Psoas muscle (tissue), 8 donors: Measurements from ENCODE around the gene RNF207. TPM values are rescaled to one million over a fixed set of nuclear protein-coding genes. Genes with fewer than 3 reads are reported as not detected.

Experiments
- ATAC-seq, 4 donors: fragments of 200-7000 bp; cut with Tn5 transposase; one replicate each; pipeline ENCODE4 v1.9.1; 2020; ENCODE audit warnings: moderate library complexity in 3 of 4, mild to moderate bottlenecking in 2 of 4
- DNase-seq, 2 donors: peaks; one replicate each; pipeline ENCODE4 v3.0.0-alpha.2; 2020
- H3K27ac ChIP-seq: fragments of 200-600 bp; one replicate; pipeline ENCODE4 v1.8.0; 2022
- H3K27me3 ChIP-seq, 3 donors: fragments of 200-600 bp in 1 of 3; one replicate each; pipeline versions ENCODE4 v1.6.1 to v1.8.0; 2013 to 2022; ENCODE audit warnings: low read length in 2 of 3, mild to moderate bottlenecking in 2 of 3, moderate library complexity in 1 of 3; ENCODE audit not compliant: insufficient read depth in 3 of 3
- H3K36me3 ChIP-seq, 2 donors: fragments of 200-600 bp in 1 of 2; one replicate each; pipeline versions ENCODE4 v1.6.1 to v1.8.0; 2013 to 2022; ENCODE audit warnings: low read depth in 1 of 2, mild to moderate bottlenecking in 1 of 2, moderate library complexity in 1 of 2; ENCODE audit not compliant: insufficient read depth in 1 of 2
- H3K4me1 ChIP-seq: fragments of 200-600 bp; one replicate; pipeline ENCODE4 v1.8.0; 2022
- H3K4me3 ChIP-seq: fragments of 200-600 bp; one replicate; pipeline ENCODE4 v1.8.0; 2022; ENCODE audit warnings: mild to moderate bottlenecking
- H3K9me3 ChIP-seq: fragments of 200-600 bp; one replicate; pipeline ENCODE4 v1.8.0; 2022
- CTCF ChIP-seq: fragments of 200-600 bp; IDR thresholded peaks from one replicate; pipeline ENCODE4 v1.8.0; 2022; ENCODE audit warnings: antibody characterized with exemption
- WGBS, 3 donors: extraction: QIAGEN DNeasy Blood & Tissue Kit; methylation state at CpG; one replicate each; pipeline versions ENCODE4 v1.1.6 to v1.1.7; 2013; 5-methylcytosine and 5-hydroxymethylcytosine counted together
- intact Hi-C, 2 donors: fragments of 100-400 bp; cut with DNase I; formaldehyde crosslinking; loops; one replicate each; pipeline versions ENCODE4 v1.11.0 to v1.14.2; 2022
- polyA plus RNA-seq, 3 donors: library from polyadenylated mRNA; stranded (reverse); fragments of 200-250 nt; gene quantifications; one replicate each; pipeline ENCODE4 v1.2.3, GENCODE V29; 2013
- total RNA-seq, 4 donors: library from RNA; stranded (reverse); fragmentation: NEBNext Ultra II Directional in 2 of 4; extraction: Animal tissue kit (Norgen Biotek cat#: 25700) in 2 of 4; gene quantifications; one replicate each; pipeline versions ENCODE4 v1.2.1 to v1.2.4, GENCODE V29; 2021 to 2023
- donor health status: healthy with polysubstance abuse.
- donor health status: DM: no; HTN: no; CAD: no; lungs with moderate emphysema.
- donor health status: Bipolar disorder and iron deficiency.
- donor health status: healthy.
- donor health status: DM: yes; HTN: yes; CAD: no.
- donor health status: DM: no; HTN: no; CAD: no.
- donor health status: DM: no; HTN: no; CAD: no.
- donor health status: DM: yes; HTN: yes; CAD: no.

Gene RNF207
- total and polyA plus RNA-seq, 7 donors: 2.5 to 13.6 (median 4.0) TPM

GRCh38 chr1:6248161-6248776 is 42.4 kb downstream of the RNF207 start:
- 59 to 77% (median 74%) methylated on average over 14 of the region's 14 CpGs for WGBS, 3 donors
- Histone ChIP-seq H3K36me3 (no peaks in the 10 kb centered on the region), H3K27ac (no peak overlapping the region), H3K4me1 (no peaks in the 10 kb centered on the region), H3K4me3 (no peak overlapping the region), H3K9me3 (no peaks in the 10 kb centered on the region), H3K27me3 (peaks cover 0 to 74% (median 20%) of the 10 kb centered on the region in 3 donors)
- intact Hi-C loops: loop anchor here in 1 of 2 donors (2.0 to 5.0 kb wide), 2 partner anchors 95 to 159 kb away; no protein-coding TSS in a partner anchor
- no peak for TF ChIP-seq CTCF
- DNase-seq (peak in 1 of 2 donors; percentile 46), ATAC-seq (no peak)

GRCh38 chr1:6248932-6249738 is 43.2 kb downstream of the RNF207 start:
- H3K4me1 ChIP-seq: no peaks in the 10 kb centered on the region
- H3K4me3 ChIP-seq: no peak overlapping the region
- no peaks in the 10 kb centered on the region for H3K9me3 ChIP-seq
- H3K27me3 ChIP-seq: peaks cover 0 to 66% (median 15%) of the 10 kb centered on the region in 3 donors
- ATAC-seq: peak in 1 of 4 donors; percentile 19
- DNase-seq: peak; percentile 53 to 69
- intact Hi-C loops: loop anchor here in 1 of 2 donors (2.0 to 5.0 kb wide), 2 partner anchors 94 to 158 kb away; no protein-coding TSS in a partner anchor
- WGBS, 3 donors: 7 to 11% (median 10%) methylated on average over 40 to 96 of the region's 96 CpGs
- H3K27ac ChIP-seq: no peak overlapping the region
- no peaks in the 10 kb centered on the region for H3K36me3 ChIP-seq
- TF ChIP-seq CTCF: no peak

GRCh38 chr1:6249739-6250689 is 44.1 kb downstream of the RNF207 start:
- peak in 1 of 2 donors; percentile 49 for DNase-seq
- no peak for ATAC-seq

More at GRCh38 chr1:6249739-6250689, 44.1 kb downstream of the RNF207 start:
- intact Hi-C loops: loop anchor here in 1 of 2 donors (2.0 to 5.0 kb wide), 2 partner anchors 93 to 157 kb away; no protein-coding TSS in a partner anchor
- Histone ChIP-seq H3K4me3 (no peak overlapping the region), H3K27me3 (peaks cover 0 to 63% (median 12%) of the 10 kb centered on the region in 3 donors), H3K9me3 (no peaks in the 10 kb centered on the region), H3K36me3 (no peaks in the 10 kb centered on the region), H3K27ac (no peak overlapping the region), H3K4me1 (no peaks in the 10 kb centered on the region)
- 26 to 34% (median 32%) methylated on average over 46 to 71 of the region's 71 CpGs for WGBS, 3 donors
- no peak for TF ChIP-seq CTCF
